Spleen (tissue), 7 donors: ENCODE results near the gene TAOK1.

Experiments used
- POLR2A ChIP-seq, 3 donors: fragments of 450-650 bp; IDR thresholded peaks; one replicate each; pipeline ENCODE4 v1.5.1; 2017; ENCODE audit warnings: antibody characterized with exemption in 3 of 3, mild to moderate bottlenecking in 1 of 3
- POLR2AphosphoS5 ChIP-seq, 3 donors: sonication (generic); formaldehyde crosslinking; IDR thresholded peaks; one replicate each; pipeline ENCODE4 v1.5.1; 2017; ENCODE audit warnings: antibody characterized with exemption in 3 of 3
- TF ChIP-seq, protein P1 (sequence below), 11 experiments: fragments of 200-600 bp in 7 of 11; fragments of 450-650 bp in 4 of 11; sonication (generic) in 4 of 11; IDR thresholded peaks in 8 of 11; conservative IDR thresholded peaks in 3 of 11; 1 replicate in 7 of 11; 2 replicates in 4 of 11; pipeline versions ENCODE4 v1.4.0 to v1.8.0; 2016 to 2021; ENCODE audit warnings: antibody characterized with exemption in 11 of 11, inconsistent platforms in 4 of 11, mild to moderate bottlenecking in 1 of 11
- donor health status: DM: no; HTN: no; CAD: no; lungs with moderate emphysema.
- donor health status: DM: no; HTN: no; CAD: no.
- donor health status: DM: no; HTN: no; CAD: no.

DNA sequence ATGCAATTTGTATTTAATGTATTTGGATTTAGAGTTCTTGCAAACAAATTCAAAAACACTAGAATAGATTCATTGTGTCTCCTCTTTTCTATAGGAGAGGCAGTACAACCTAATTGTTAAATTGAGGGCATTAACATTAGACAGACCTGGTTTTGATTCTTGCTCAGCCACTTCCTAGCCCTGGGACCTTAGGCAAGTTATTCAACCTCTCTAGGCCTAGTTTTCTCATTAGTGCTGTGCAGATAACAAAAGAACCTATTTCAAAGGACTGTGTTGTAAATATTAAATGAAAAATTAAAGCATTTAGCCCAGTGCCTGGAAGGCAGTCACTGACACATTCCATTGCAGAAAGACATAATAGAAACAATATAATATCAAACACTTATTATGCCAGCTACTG lies 22.0 kb upstream of the TAOK1 start:
- TF ChIP-seq POLR2A (IDR thresholded peaks at IDR 0.05) (no peak), POLR2AphosphoS5 (IDR thresholded peaks at IDR 0.05) (no peak)
- TF ChIP-seq, protein P1, sequence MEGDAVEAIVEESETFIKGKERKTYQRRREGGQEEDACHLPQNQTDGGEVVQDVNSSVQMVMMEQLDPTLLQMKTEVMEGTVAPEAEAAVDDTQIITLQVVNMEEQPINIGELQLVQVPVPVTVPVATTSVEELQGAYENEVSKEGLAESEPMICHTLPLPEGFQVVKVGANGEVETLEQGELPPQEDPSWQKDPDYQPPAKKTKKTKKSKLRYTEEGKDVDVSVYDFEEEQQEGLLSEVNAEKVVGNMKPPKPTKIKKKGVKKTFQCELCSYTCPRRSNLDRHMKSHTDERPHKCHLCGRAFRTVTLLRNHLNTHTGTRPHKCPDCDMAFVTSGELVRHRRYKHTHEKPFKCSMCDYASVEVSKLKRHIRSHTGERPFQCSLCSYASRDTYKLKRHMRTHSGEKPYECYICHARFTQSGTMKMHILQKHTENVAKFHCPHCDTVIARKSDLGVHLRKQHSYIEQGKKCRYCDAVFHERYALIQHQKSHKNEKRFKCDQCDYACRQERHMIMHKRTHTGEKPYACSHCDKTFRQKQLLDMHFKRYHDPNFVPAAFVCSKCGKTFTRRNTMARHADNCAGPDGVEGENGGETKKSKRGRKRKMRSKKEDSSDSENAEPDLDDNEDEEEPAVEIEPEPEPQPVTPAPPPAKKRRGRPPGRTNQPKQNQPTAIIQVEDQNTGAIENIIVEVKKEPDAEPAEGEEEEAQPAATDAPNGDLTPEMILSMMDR (IDR thresholded peaks at IDR 0.05 in 8 of 11, conservative IDR thresholded peaks at IDR 0.05 in 3 of 11), result no peak
